Measurements from ENCODE around the gene MRPL12. TPM values are rescaled to one million over a fixed set of nuclear protein-coding genes. Genes with fewer than 3 reads are reported as not detected.
"Not testable (repeated sequence)": the region's sequence is repeated elsewhere in the genome, so short reads cannot be mapped to it uniquely, and the experiment has no call there.

MRPL12 gene
- total RNA-seq, 4 donors from 2014 or later, result 69.6 to 115 (median 79.9) TPM

DNA sequence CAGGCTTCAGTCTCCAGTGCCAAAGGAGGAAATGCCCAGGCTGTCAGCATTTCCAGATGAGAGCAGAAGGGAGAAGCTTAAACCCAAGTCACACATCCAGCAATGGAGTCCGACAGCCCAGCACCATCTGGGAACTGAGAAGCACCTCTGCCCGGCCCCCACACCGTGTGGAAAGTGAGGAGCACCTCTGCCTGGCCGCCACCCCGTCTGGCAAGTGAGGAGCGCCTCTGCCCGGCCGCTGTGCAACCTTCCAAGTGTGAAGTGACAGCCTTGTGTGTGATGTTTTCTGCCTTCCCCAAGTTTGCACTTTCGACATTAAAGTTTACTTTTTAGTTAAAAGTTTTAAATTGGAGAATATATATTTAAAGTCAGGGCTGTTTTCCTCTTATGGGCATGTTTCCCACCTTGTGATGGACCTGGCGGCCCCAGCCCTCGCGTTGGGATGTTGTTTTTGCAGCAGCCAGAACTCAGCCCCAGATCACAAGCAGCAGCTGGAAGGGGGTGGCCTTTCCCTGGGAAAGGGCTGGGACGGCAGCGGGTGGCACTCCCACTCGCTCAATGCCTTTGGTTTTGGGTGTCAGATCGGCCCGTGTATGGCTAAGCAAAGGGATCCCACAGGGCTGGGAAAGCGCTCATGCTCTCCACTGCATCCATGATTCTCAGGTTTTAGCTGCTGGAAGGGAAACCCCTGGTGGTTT, 29.5 kb upstream of the MRPL12 start:
- 68 to 79% methylated on average over 13 to 14 of the region's 18 CpGs for WGBS, 2 donors
- no peak for DNase-seq

DNA sequence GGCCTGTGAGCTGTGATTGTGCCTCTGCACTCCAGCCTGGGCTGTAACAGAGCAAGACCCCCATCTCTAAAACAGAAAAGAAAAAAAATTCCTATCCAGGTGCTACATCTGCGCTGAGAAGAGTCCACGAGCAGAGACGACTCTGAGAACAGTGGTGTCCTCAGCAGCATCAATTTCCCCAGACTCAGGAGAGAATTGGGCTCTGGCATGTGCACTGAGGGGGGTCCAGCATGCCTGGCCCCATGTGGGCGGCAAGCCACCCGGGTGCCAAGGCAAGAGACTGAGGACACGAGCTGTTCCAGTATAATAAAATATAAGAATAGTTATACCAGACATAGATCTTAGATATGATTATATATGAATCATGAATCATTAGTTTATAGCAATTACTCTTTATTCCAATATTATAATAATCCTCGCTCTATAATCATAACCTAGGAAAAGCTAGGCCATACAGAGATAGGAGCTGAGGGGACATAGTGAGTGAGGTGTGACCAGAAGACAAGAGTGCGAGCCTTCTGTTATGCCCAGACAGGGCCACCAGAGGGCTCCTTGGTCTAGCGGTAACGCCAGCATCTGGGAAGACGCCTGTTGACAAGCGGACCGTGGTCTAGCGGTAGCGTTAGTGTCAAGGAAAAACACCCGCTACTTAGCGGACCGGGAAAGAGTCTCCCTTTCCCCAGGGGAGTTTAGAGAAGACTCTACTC, 27.5 kb upstream of the MRPL12 start:
- 29 to 32% methylated on average over 15 to 18 of the region's 18 CpGs for WGBS, 2 donors
- H3K4me1 ChIP-seq; H3K27ac ChIP-seq; H3K27me3 ChIP-seq; intact Hi-C loops (cut with DNase I); H3K9me3 ChIP-seq; DNase-seq; H3K4me3 ChIP-seq: not testable (repeated sequence)
- TF ChIP-seq, protein P1, sequence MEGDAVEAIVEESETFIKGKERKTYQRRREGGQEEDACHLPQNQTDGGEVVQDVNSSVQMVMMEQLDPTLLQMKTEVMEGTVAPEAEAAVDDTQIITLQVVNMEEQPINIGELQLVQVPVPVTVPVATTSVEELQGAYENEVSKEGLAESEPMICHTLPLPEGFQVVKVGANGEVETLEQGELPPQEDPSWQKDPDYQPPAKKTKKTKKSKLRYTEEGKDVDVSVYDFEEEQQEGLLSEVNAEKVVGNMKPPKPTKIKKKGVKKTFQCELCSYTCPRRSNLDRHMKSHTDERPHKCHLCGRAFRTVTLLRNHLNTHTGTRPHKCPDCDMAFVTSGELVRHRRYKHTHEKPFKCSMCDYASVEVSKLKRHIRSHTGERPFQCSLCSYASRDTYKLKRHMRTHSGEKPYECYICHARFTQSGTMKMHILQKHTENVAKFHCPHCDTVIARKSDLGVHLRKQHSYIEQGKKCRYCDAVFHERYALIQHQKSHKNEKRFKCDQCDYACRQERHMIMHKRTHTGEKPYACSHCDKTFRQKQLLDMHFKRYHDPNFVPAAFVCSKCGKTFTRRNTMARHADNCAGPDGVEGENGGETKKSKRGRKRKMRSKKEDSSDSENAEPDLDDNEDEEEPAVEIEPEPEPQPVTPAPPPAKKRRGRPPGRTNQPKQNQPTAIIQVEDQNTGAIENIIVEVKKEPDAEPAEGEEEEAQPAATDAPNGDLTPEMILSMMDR (IDR thresholded peaks at IDR 0.05), result peak; percentile 21 to 81 (median 70)
- H3K36me3 ChIP-seq, result peaks cover 13 to 58% (median 31%) of the 10 kb centered on the region in 3 donors

More for the DNA sequence above, 29.5 kb upstream of the MRPL12 start:
- intact Hi-C loops (cut with DNase I), result no loop called here
- TF ChIP-seq, protein P1 (IDR thresholded peaks at IDR 0.05), result no peak
- no peak for TF ChIP-seq POLR2A (IDR thresholded peaks at IDR 0.05)
- H3K4me3 ChIP-seq, result no peak overlapping the region
- H3K9me3 ChIP-seq, result no peaks in the 10 kb centered on the region
- no peak overlapping the region for H3K27ac ChIP-seq
- H3K27me3 ChIP-seq, result no peaks in the 10 kb centered on the region
- peaks cover 0 to 11% (median 2%) of the 10 kb centered on the region in 3 donors for H3K4me1 ChIP-seq
- peaks cover 31 to 68% (median 49%) of the 10 kb centered on the region in 3 donors for H3K36me3 ChIP-seq

DNA sequence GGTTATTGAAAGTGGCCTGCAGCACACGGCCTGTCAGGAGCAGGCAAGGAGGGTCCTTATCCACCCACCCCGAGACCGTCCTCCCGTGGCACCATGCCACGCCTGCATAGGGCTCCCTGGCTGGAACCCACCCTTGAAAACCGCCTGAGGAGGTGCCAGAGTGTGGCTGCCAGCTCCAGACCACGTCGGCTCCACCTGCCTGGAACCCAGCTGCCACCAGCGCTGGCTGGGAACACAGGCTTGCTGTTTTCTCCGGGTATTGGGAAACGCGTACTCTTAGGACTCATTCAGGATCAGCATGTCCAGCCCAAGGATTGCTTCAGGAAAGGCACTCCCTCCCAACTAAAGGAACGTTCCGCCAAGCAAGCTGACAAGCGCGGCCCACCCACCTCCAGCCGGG, 26.3 kb upstream of the MRPL12 start:
- H3K27ac ChIP-seq, result no peak overlapping the region
- no peaks in the 10 kb centered on the region for H3K27me3 ChIP-seq
- intact Hi-C loops (cut with DNase I), result no loop called here
- DNase-seq, result no peak
- no peak overlapping the region for H3K4me3 ChIP-seq
- peaks cover 0 to 5% (median 2%) of the 10 kb centered on the region in 3 donors for H3K4me1 ChIP-seq
- no peaks in the 10 kb centered on the region for H3K9me3 ChIP-seq
- peaks cover 9 to 57% (median 22%) of the 10 kb centered on the region in 3 donors for H3K36me3 ChIP-seq
- 82% methylated on average over 13 to 14 of the region's 17 CpGs for WGBS, 2 donors
- TF ChIP-seq POLR2A (IDR thresholded peaks at IDR 0.05), result no peak
- TF ChIP-seq, protein P1 (IDR thresholded peaks at IDR 0.05), result no peak

DNA sequence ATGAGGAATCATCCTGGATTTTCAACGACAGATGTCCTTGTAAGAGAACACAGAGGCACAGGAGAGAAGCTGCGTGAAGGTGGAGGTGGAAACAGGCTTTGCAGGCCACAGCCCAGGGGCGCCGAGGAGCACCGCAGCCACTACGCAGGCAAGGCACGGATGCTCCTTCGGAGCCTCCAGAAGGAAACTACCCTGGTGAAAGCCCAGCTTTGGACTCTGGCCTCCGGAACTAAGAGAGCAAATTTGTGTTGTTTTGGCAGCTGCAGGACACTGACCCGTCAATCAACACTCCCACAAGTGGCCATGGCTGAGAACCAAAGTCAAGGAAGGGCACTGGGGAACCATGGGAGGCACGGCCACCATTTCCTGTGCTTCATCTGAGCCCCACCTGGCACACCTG, 23.0 kb upstream of the MRPL12 start:
- WGBS, 2 donors, result 83 to 87% methylated on average over 9 to 11 of the region's 11 CpGs
- no peaks in the 10 kb centered on the region for H3K27me3 ChIP-seq
- DNase-seq, result no peak

More for the DNA sequence above, 23.0 kb upstream of the MRPL12 start:
- Histone ChIP-seq H3K4me3 (no peak overlapping the region), H3K9me3 (no peaks in the 10 kb centered on the region), H3K27ac (no peak overlapping the region), H3K4me1 (peaks cover 18 to 26% (median 23%) of the 10 kb centered on the region in 3 donors), H3K36me3 (peaks cover 0 to 25% (median 0%) of the 10 kb centered on the region in 3 donors)
- TF ChIP-seq, protein P1 (IDR thresholded peaks at IDR 0.05), result no peak
- TF ChIP-seq POLR2A (IDR thresholded peaks at IDR 0.05), result no peak
- intact Hi-C loops (cut with DNase I), result no loop called here
